Endothelial cell of umbilical vein (primary cell): ENCODE data around the gene DDX3Y. TPM values are rescaled to one million over a fixed set of nuclear protein-coding genes. Genes with fewer than 3 reads are reported as not detected.

Experiments used
- BruUV-seq: library from RNA; stranded (reverse); fragments of 400-500 nt; replicated peaks from 2 replicates; lab custom pipeline; 2021; lab: Mats Ljungman, UMichigan
- CTCF ChIA-PET: fragments of 300-600, 350-600 bp; sonication (Branson Sonifier 250); formaldehyde crosslinking; loops from one replicate; lab custom pipeline; 2021; ENCODE audit warnings: antibody characterized with exemption, inconsistent platforms; lab: Charles Lee
- POLR2A ChIA-PET: fragments of 300-600, 350-600 bp; sonication (Branson Sonifier 250); formaldehyde crosslinking; loops from one replicate; lab custom pipeline; 2021; ENCODE audit warnings: antibody characterized with exemption, inconsistent platforms; lab: Charles Lee
- DNase-seq: peaks from one replicate; pipeline ENCODE4 v3.0.0-alpha.2; 2011; ENCODE audit warnings: low read depth, low spot score
- FAIRE-seq: peaks from 2 replicates; lab custom pipeline; 2011; peaks lifted over from hg19 to GRCh38; lab: Jason Lieb, UNC
- H2AFZ ChIP-seq: 2 replicates; pipeline ENCODE4 v1.6.0; 2012; ENCODE audit warnings: low read depth, low read length, control low read depth, inconsistent platforms
- H3K27ac ChIP-seq: 2 replicates; pipeline ENCODE4 v1.5.1; 2011; ENCODE audit warnings: low read depth, mild to moderate bottlenecking, control low read depth, low read length, moderate library complexity; ENCODE audit not compliant: insufficient read depth
- H3K27me3 ChIP-seq, 2 experiments: 2 replicates each; pipeline versions ENCODE4 v1.6.0 to v1.6.1; 2011; ENCODE audit warnings: low read length in 2 of 2, mixed read lengths in 1 of 2; ENCODE audit not compliant: control insufficient read depth in 2 of 2, insufficient read depth in 2 of 2
- H3K36me3 ChIP-seq, 2 experiments: 2 replicates in 1 of 2; 3 replicates in 1 of 2; pipeline ENCODE4 v1.5.1; 2011; ENCODE audit warnings: low read length in 2 of 2, mild to moderate bottlenecking in 1 of 2, moderate library complexity in 1 of 2; ENCODE audit not compliant: control insufficient read depth in 2 of 2, insufficient read depth in 2 of 2; ENCODE audit errors: extremely low read depth in 1 of 2
- H3K4me1 ChIP-seq: 3 replicates; pipeline ENCODE4 v1.5.1; 2011; ENCODE audit warnings: mild to moderate bottlenecking, low read length; ENCODE audit not compliant: control insufficient read depth, insufficient read depth; ENCODE audit errors: extremely low read depth
- H3K4me2 ChIP-seq: 2 replicates; pipeline ENCODE4 v1.6.1; 2011; ENCODE audit warnings: low read length, control low read depth, mixed read lengths; ENCODE audit not compliant: insufficient read depth
- H3K4me3 ChIP-seq, 3 experiments: fragments of 200-600 bp in 1 of 3; sonication (generic), shearing (Covaris generic) in 1 of 3; replicated peaks in 1 of 3; 2 replicates each; pipeline ENCODE4 v1.5.1; 2011 to 2016; ENCODE audit warnings: control low read depth in 3 of 3, low read length in 3 of 3, mild to moderate bottlenecking in 2 of 3, inconsistent platforms in 1 of 3, low read depth in 1 of 3, moderate library complexity in 1 of 3; ENCODE audit not compliant: insufficient read depth in 1 of 3
- H3K79me2 ChIP-seq: 2 replicates; pipeline ENCODE4 v1.6.0; 2012; ENCODE audit warnings: low read length, inconsistent platforms; ENCODE audit not compliant: control insufficient read depth, insufficient read depth
- H3K9ac ChIP-seq: replicated peaks from 2 replicates; pipeline ENCODE3; 2011; ENCODE audit warnings: low read length, control low read depth; ENCODE audit not compliant: insufficient read depth; ENCODE audit errors: extremely low read depth
- H3K9me1 ChIP-seq: replicated peaks from 3 replicates; pipeline ENCODE4 v1.6.0; 2011; ENCODE audit warnings: mild to moderate bottlenecking, low read length; ENCODE audit not compliant: control insufficient read depth, insufficient read depth; ENCODE audit errors: extremely low read depth
- H3K9me3 ChIP-seq: replicated peaks from 2 replicates; pipeline ENCODE4 v1.5.1; 2012; ENCODE audit warnings: low read length, inconsistent platforms; ENCODE audit not compliant: control insufficient read depth, insufficient read depth
- H4K20me1 ChIP-seq: replicated peaks from 2 replicates; pipeline ENCODE3; 2011; ENCODE audit warnings: mild to moderate bottlenecking, low read length; ENCODE audit not compliant: control insufficient read depth, insufficient read depth; ENCODE audit errors: extremely low read depth
- CTCF ChIP-seq, 2 donors: IDR thresholded peaks; 1 replicate in 1 of 2; 2 replicates in 1 of 2; pipeline ENCODE4 v1.5.1; 2011; ENCODE audit warnings: low read length in 2 of 2, mild to moderate bottlenecking in 2 of 2, moderate library complexity in 2 of 2, control low read depth in 1 of 2, inconsistent platforms in 1 of 2, low read depth in 1 of 2; ENCODE audit not compliant: insufficient read depth in 1 of 2; ENCODE audit errors: extremely low read depth in 1 of 2
- EZH2 ChIP-seq: IDR thresholded peaks from 2 replicates; pipeline ENCODE4 v1.6.1; 2012; ENCODE audit warnings: borderline replicate concordance, low read depth, mild to moderate bottlenecking, moderate library complexity, low read length, inconsistent platforms; ENCODE audit not compliant: severe bottlenecking
- FOS ChIP-seq: IDR thresholded peaks from 2 replicates; pipeline ENCODE4 v1.6.1; 2011; ENCODE audit warnings: mild to moderate bottlenecking, low read length, moderate library complexity, borderline replicate concordance; ENCODE audit not compliant: insufficient read depth
- GATA2 ChIP-seq: IDR thresholded peaks from 2 replicates; pipeline ENCODE4 v1.7.0; 2011; ENCODE audit warnings: low read depth, mild to moderate bottlenecking, moderate library complexity, mixed read lengths, low read length; ENCODE audit not compliant: insufficient read length, insufficient read depth
- JUN ChIP-seq: IDR thresholded peaks from 2 replicates; pipeline ENCODE4 v1.6.1; 2011; ENCODE audit warnings: borderline replicate concordance, low read depth; ENCODE audit not compliant: insufficient read length, insufficient read depth
- MAX ChIP-seq: IDR thresholded peaks from 2 replicates; pipeline ENCODE4 v1.6.1; 2011; ENCODE audit not compliant: insufficient read depth, insufficient read length
- POLR2A ChIP-seq: IDR thresholded peaks from 2 replicates; pipeline ENCODE4 v1.6.1; 2012; ENCODE audit warnings: low read depth, mild to moderate bottlenecking, control low read depth, low read length
- POLR2AphosphoS5 ChIP-seq: IDR thresholded peaks from 2 replicates; pipeline ENCODE4 v1.6.1; 2012; ENCODE audit warnings: low read depth, mild to moderate bottlenecking, control low read depth, low read length, moderate library complexity; ENCODE audit not compliant: insufficient read depth
- dilution Hi-C: fragments of 300-500 bp; cut with MboI; formaldehyde crosslinking; loops from one replicate; pipeline ENCODE4 v1.15.0; 2019; ENCODE audit warnings: low sequenced_read_pairs; ENCODE audit not compliant: extremely low pct_ligation_motif_present
- intact Hi-C: fragments of 100-400 bp; cut with micrococcal nuclease; formaldehyde crosslinking; loops from one replicate; pipeline ENCODE4 v1.10.0; 2022
- polyA plus RNA-seq, 4 experiments: library from polyadenylated mRNA; depleted of rRNA in 3 of 4; stranded (reverse) in 3 of 4; unstranded in 1 of 4; fragments of >200 nt; gene quantifications; 2 replicates each; pipeline versions ENCODE4 v1.2.1 to v1.2.3, GENCODE V29; 2011 to 2012; ENCODE audit warnings: missing spikeins in 1 of 4
- total RNA-seq: library from RNA; stranded (reverse); gene quantifications from 2 replicates; pipeline ENCODE4 v1.2.3, GENCODE V29; 2021

DDX3Y gene
- total and polyA plus RNA-seq, 2 donors (not counting 3 experiments of a cell fraction or from before 2014, with no cell fraction given): 20.5 to 59.1 TPM

- intact Hi-C loops: loop anchor here (2.0 kb wide), 1 partner anchor 415 kb away; no protein-coding TSS in a partner anchor
- BruUV-seq: no TSS peak
- CTCF ChIA-PET: interaction anchor here (0.7 to 2.9 kb wide), 3 partner anchors 9 to 416 kb away, joined by 3 to 25 read pairs (median 4); no protein-coding TSS in a partner anchor
These were observed 23.4 kb downstream of the DDX3Y start for GRCh38 chrY:12928043-12928442.

More at GRCh38 chrY:12928043-12928442, 23.4 kb downstream of the DDX3Y start:
- DNase-seq: peak; percentile 27
- no peaks in the 10 kb centered on the region for H3K79me2 ChIP-seq
- H3K36me3 ChIP-seq: no peaks in the 10 kb centered on the region
- no peak overlapping the region for H2AFZ ChIP-seq
- no peaks in the 10 kb centered on the region for H3K27me3 ChIP-seq
- no peaks in the 10 kb centered on the region for H4K20me1 ChIP-seq
- no peaks in the 10 kb centered on the region for H3K9me1 ChIP-seq
- no peaks in the 10 kb centered on the region for H3K4me1 ChIP-seq
- TF ChIP-seq POLR2A (no peak), MAX (no peak), FOS (no peak), CTCF (IDR thresholded peaks at IDR 0.05; ENCODE audit: extremely low read depth in 1 of 2, insufficient read depth in 1 of 2, low read depth in 1 of 2, low read length in 2 of 2) (peak in 1 of 2 donors; percentile 4), EZH2 (no peak), JUN (no peak), POLR2AphosphoS5 (no peak), GATA2 (no peak)
- H3K9me3 ChIP-seq: no peaks in the 10 kb centered on the region
- dilution Hi-C loops: no loop called here
- POLR2A ChIA-PET: no interaction called here
- FAIRE-seq: peak; percentile 76
- H3K9ac ChIP-seq: no peak overlapping the region
- H3K4me2 ChIP-seq: no peak overlapping the region
- no peak overlapping the region for H3K4me3 ChIP-seq
- H3K27ac ChIP-seq: no peak overlapping the region
